Measurements from ENCODE around the gene SMARCA4. TPM values are rescaled to one million over a fixed set of nuclear protein-coding genes. Genes with fewer than 3 reads are reported as not detected.

The SMARCA4 gene
- total and polyA plus RNA-seq, 2 experiments from 2014 or later, result 177 to 336 TPM

DNA sequence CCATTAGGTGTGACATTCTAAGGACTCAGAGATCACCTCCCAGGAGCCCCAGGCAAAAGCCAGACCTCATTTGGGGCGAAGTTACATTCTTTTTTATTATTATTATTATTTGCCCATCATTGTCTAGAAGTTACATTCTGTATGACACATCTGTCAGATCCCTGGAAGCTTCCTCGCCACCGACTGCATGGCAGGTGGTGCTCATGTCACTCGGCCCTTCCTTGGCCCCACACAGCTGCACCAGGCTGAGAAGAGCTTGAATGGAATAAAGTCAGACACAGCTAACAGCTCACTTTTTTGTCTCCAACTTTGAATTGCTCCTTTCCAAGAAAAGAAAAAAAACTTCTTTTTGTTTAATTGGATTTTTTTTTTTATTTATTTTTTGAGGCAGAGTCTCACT is 87.0 kb downstream of the SMARCA4 start:
- Mint-ChIP-seq H3K4me3 (no peak overlapping the region), H3K9me3 (no peaks in the 10 kb centered on the region), H3K4me1 (no peaks in the 10 kb centered on the region), H3K27me3 (ENCODE audit: insufficient read depth, low read depth, poor library complexity) (peaks cover 6% of the 10 kb centered on the region), H3K27ac (no peak overlapping the region), H3K36me3 (ENCODE audit: low read depth) (peaks cover 66% of the 10 kb centered on the region)
- Histone ChIP-seq H3K36me3 (ENCODE audit: insufficient read depth) (peaks cover 10% of the 10 kb centered on the region), H3K9me2 (ENCODE audit: insufficient read depth) (no peaks in the 10 kb centered on the region), H3K4me3 (no peak overlapping the region), H3F3A (replicated peaks; ENCODE audit: low read depth) (0 out of 2 replicates have a peak, but pooled peaks cover 5% of the 10 kb centered on the region), H4K20me1 (replicated peaks; ENCODE audit: insufficient read depth) (peaks cover 12% of the 10 kb centered on the region), H3K4me2 (no peak overlapping the region), H2AFZ (no peak overlapping the region), H3K27ac (ENCODE audit: low read depth) (no peak overlapping the region), H3K27me3 (ENCODE audit: insufficient read depth) (no peaks in the 10 kb centered on the region), H3K4me1 (ENCODE audit: insufficient read depth) (no peaks in the 10 kb centered on the region), H3K79me2 (replicated peaks; ENCODE audit: insufficient read depth) (peaks cover 3% of the 10 kb centered on the region; the same call in 1 of the 2 replicates)
- ATAC-seq (no peak), DNase-seq (ENCODE audit: low spot score) (no peak)
- TF ChIP-seq, protein P1, sequence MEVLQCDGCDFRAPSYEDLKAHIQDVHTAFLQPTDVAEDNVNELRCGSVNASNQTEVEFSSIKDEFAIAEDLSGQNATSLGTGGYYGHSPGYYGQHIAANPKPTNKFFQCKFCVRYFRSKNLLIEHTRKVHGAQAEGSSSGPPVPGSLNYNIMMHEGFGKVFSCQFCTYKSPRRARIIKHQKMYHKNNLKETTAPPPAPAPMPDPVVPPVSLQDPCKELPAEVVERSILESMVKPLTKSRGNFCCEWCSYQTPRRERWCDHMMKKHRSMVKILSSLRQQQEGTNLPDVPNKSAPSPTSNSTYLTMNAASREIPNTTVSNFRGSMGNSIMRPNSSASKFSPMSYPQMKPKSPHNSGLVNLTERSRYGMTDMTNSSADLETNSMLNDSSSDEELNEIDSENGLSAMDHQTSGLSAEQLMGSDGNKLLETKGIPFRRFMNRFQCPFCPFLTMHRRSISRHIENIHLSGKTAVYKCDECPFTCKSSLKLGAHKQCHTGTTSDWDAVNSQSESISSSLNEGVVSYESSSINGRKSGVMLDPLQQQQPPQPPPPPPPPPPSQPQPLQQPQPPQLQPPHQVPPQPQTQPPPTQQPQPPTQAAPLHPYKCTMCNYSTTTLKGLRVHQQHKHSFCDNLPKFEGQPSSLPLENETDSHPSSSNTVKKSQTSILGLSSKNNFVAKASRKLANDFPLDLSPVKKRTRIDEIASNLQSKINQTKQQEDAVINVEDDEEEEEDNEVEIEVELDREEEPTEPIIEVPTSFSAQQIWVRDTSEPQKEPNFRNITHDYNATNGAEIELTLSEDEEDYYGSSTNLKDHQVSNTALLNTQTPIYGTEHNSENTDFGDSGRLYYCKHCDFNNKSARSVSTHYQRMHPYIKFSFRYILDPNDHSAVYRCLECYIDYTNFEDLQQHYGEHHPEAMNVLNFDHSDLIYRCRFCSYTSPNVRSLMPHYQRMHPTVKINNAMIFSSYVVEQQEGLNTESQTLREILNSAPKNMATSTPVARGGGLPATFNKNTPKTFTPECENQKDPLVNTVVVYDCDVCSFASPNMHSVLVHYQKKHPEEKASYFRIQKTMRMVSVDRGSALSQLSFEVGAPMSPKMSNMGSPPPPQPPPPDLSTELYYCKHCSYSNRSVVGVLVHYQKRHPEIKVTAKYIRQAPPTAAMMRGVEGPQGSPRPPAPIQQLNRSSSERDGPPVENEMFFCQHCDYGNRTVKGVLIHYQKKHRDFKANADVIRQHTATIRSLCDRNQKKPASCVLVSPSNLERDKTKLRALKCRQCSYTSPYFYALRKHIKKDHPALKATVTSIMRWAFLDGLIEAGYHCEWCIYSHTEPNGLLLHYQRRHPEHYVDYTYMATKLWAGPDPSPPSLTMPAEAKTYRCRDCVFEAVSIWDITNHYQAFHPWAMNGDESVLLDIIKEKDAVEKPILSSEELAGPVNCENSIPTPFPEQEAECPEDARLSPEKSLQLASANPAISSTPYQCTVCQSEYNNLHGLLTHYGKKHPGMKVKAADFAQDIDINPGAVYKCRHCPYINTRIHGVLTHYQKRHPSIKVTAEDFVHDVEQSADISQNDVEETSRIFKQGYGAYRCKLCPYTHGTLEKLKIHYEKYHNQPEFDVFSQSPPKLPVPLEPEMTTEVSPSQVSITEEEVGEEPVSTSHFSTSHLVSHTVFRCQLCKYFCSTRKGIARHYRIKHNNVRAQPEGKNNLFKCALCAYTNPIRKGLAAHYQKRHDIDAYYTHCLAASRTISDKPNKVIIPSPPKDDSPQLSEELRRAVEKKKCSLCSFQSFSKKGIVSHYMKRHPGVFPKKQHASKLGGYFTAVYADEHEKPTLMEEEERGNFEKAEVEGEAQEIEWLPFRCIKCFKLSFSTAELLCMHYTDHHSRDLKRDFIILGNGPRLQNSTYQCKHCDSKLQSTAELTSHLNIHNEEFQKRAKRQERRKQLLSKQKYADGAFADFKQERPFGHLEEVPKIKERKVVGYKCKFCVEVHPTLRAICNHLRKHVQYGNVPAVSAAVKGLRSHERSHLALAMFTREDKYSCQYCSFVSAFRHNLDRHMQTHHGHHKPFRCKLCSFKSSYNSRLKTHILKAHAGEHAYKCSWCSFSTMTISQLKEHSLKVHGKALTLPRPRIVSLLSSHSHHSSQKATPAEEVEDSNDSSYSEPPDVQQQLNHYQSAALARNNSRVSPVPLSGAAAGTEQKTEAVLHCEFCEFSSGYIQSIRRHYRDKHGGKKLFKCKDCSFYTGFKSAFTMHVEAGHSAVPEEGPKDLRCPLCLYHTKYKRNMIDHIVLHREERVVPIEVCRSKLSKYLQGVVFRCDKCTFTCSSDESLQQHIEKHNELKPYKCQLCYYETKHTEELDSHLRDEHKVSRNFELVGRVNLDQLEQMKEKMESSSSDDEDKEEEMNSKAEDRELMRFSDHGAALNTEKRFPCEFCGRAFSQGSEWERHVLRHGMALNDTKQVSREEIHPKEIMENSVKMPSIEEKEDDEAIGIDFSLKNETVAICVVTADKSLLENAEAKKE (CRISPR knock-in tag; IDR thresholded peaks at IDR 0.05), result no peak
- TF ChIP-seq STAT1 (IDR thresholded peaks at IDR 0.05; ENCODE audit: unreplicated experiment) (no peak), ZNF114 (CRISPR knock-in tag; IDR thresholded peaks at IDR 0.05) (no peak), JUNB (IDR thresholded peaks at IDR 0.05; ENCODE audit: unreplicated experiment) (no peak), POLR2AphosphoS5 (IDR thresholded peaks at IDR 0.05; ENCODE audit: low read depth) (no peak), NANOG (IDR thresholded peaks at IDR 0.05; ENCODE audit: borderline replicate concordance) (no peak)
- TF ChIP-seq, protein P2, sequence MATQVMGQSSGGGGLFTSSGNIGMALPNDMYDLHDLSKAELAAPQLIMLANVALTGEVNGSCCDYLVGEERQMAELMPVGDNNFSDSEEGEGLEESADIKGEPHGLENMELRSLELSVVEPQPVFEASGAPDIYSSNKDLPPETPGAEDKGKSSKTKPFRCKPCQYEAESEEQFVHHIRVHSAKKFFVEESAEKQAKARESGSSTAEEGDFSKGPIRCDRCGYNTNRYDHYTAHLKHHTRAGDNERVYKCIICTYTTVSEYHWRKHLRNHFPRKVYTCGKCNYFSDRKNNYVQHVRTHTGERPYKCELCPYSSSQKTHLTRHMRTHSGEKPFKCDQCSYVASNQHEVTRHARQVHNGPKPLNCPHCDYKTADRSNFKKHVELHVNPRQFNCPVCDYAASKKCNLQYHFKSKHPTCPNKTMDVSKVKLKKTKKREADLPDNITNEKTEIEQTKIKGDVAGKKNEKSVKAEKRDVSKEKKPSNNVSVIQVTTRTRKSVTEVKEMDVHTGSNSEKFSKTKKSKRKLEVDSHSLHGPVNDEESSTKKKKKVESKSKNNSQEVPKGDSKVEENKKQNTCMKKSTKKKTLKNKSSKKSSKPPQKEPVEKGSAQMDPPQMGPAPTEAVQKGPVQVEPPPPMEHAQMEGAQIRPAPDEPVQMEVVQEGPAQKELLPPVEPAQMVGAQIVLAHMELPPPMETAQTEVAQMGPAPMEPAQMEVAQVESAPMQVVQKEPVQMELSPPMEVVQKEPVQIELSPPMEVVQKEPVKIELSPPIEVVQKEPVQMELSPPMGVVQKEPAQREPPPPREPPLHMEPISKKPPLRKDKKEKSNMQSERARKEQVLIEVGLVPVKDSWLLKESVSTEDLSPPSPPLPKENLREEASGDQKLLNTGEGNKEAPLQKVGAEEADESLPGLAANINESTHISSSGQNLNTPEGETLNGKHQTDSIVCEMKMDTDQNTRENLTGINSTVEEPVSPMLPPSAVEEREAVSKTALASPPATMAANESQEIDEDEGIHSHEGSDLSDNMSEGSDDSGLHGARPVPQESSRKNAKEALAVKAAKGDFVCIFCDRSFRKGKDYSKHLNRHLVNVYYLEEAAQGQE (IDR thresholded peaks at IDR 0.05; ENCODE audit: unreplicated experiment), result no peak

Data from GM23338 (cell line).